GM12864 (cell line): Measurements from ENCODE around the gene SLC17A3.

Experiments used
- DNase-seq: peaks from one replicate; pipeline ENCODE4 v3.0.0-alpha.2; 2011; ENCODE audit warnings: low read depth
- H3K4me3 ChIP-seq: 2 replicates; pipeline ENCODE4 v1.5.1; 2011; ENCODE audit warnings: mild to moderate bottlenecking, low read depth, low read length, control low read depth
- TF ChIP-seq, protein P1 (sequence below): IDR thresholded peaks from 2 replicates; pipeline ENCODE4 v1.5.1; 2011; ENCODE audit warnings: low read depth, mild to moderate bottlenecking, moderate library complexity, low read length, control low read depth, inconsistent platforms; ENCODE audit errors: missing control alignments

Gene SLC17A3

DNA sequence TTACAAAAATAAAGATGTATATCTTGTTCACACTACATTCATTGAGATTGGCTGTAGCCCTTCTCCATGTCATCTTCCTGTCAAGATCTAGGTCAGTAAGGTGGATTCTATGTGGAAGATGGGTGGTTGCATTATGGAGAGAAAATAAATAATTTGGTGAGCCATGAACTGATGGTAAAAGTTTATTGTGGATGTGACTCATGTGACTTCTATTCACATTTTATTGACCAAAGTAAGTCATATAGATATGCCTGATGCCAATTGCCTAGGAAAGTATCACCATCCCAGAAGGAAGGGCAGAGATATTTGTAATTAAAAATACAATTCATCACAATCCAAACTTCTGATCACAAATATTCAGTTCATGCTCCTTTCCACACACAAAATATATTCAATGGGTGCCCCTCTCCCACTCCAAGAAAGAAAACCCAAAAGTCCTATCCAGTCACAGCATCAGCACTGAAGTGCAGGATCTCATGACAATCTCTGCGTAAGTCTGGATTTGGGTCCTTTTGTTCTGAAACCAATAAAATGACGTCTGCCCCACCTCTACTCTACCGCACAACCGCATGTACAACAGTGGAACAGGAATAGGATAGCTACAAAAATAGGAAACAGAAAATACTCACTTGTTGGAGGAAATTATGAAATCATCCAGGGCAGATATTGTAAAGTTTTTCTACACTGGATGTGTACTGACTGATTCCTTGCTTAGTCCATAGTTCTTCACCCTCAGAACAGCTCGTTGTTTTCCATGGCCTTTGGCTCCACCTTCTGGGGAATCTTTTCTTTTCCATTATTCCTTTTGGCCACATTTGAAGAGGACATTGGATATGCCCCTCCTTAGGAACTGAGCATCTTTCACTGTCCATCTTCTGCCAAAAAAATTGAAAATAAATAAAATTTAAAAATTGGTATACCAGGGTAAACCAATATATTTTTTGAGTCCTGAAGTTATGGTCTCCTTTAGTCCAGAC is 16.1 kb upstream of the SLC17A3 start:
- TF ChIP-seq, protein P1, sequence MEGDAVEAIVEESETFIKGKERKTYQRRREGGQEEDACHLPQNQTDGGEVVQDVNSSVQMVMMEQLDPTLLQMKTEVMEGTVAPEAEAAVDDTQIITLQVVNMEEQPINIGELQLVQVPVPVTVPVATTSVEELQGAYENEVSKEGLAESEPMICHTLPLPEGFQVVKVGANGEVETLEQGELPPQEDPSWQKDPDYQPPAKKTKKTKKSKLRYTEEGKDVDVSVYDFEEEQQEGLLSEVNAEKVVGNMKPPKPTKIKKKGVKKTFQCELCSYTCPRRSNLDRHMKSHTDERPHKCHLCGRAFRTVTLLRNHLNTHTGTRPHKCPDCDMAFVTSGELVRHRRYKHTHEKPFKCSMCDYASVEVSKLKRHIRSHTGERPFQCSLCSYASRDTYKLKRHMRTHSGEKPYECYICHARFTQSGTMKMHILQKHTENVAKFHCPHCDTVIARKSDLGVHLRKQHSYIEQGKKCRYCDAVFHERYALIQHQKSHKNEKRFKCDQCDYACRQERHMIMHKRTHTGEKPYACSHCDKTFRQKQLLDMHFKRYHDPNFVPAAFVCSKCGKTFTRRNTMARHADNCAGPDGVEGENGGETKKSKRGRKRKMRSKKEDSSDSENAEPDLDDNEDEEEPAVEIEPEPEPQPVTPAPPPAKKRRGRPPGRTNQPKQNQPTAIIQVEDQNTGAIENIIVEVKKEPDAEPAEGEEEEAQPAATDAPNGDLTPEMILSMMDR, result no peak
- H3K4me3 ChIP-seq, result no peak overlapping the region
- DNase-seq, result no peak

- H3K4me3 ChIP-seq, result no peak overlapping the region
- DNase-seq, result no peak
- TF ChIP-seq, protein P1, result no peak
Observed at GRCh38 chr6:25888626-25889025, 14.6 kb upstream of the SLC17A3 start.

GRCh38 chr6:25886066-25886465 is 12.0 kb upstream of the SLC17A3 start:
- H3K4me3 ChIP-seq, result no peak overlapping the region
- DNase-seq, result no peak
- TF ChIP-seq, protein P1, result no peak

DNA sequence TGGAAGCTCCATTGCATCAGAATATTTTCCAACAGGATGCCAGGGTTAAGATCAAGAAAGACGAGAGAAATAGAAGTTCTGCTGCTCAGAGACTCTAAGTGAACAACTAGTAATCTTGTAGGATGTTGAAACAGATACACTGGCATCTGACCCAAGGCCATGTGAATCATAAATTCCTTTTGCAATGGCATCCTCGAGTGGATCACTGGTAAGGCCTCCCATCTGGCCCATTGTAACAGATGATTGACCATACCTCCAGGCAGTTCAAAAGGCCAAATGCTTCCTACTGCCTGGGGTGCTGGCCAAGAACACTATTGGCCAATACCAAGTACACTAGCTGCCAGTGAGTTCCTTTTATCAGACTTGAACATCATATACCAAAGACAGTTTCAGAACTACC is 9.9 kb upstream of the SLC17A3 start:
- no peak for DNase-seq
- H3K4me3 ChIP-seq, result no peak overlapping the region
- TF ChIP-seq, protein P1, result no peak

GRCh38 chr6:25883536-25883935 is 9.5 kb upstream of the SLC17A3 start:
- H3K4me3 ChIP-seq, result no peak overlapping the region
- TF ChIP-seq, protein P1, result no peak
- no peak for DNase-seq

DNA sequence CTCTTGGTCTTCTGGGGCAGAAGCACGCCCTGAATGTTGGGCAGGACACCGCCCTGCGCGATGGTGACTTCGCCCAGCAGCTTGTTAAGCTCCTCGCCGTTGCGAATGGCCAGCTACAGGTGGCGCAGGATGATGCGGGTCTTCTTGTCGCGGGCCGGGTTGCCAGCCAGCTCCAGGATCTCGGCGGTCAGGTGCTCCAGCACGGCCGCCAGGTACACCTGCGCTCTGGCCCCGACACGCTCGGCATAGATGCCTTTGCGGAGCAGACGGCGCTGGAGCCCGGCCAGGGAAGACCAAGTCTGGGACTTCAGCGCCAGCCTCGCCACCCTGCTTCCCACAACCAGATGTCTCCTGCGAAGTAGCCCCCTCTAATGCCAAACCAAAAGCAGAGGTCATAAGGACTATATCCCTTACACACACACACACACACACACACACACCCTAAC is 8.0 kb upstream of the SLC17A3 start:
- peak overlapping the region; percentile 23 for H3K4me3 ChIP-seq
- no peak for DNase-seq
- TF ChIP-seq, protein P1, result peak; percentile 22

- H3K4me3 ChIP-seq, result no peak overlapping the region
- TF ChIP-seq, protein P1, result no peak
- DNase-seq, result no peak
Observed at GRCh38 chr6:25880601-25881000, 6.6 kb upstream of the SLC17A3 start.
